B cell (primary cell): Measurements from ENCODE around the gene TM6SF1. TPM values are rescaled to one million over a fixed set of nuclear protein-coding genes. Genes with fewer than 3 reads are reported as not detected.

Experiments
- ATAC-seq: fragments of 200-7000 bp; cut with Tn5 transposase; one replicate; pipeline ENCODE4 v1.10.0; 2021; ENCODE audit warnings: low read depth, mild to moderate bottlenecking, moderate number of reproducible peaks, moderate library complexity
- CTCF ChIA-PET: fragments of 350-600 bp; sonication (Branson Sonifier 250); formaldehyde crosslinking; loops from one replicate; lab custom pipeline; 2021; ENCODE audit warnings: antibody characterized with exemption, inconsistent platforms; lab: Charles Lee
- POLR2A ChIA-PET: fragments of 350-600 bp; sonication (Branson Sonifier 250); formaldehyde crosslinking; loops from one replicate; lab custom pipeline; 2021; ENCODE audit warnings: antibody characterized with exemption; lab: Charles Lee
- DNase-seq: peaks from one replicate; pipeline ENCODE4 v3.0.0; 2013
- H2AFZ ChIP-seq: 2 replicates; pipeline ENCODE4 v1.6.1; 2012; ENCODE audit warnings: mild to moderate bottlenecking, low read depth, low read length; ENCODE audit not compliant: insufficient read depth, poor library complexity, severe bottlenecking
- H3K27ac ChIP-seq, 2 donors: 1 replicate in 1 of 2; 2 replicates in 1 of 2; pipeline ENCODE4 v1.5.1; 2012 to 2013; ENCODE audit warnings: low read length in 2 of 2, mild to moderate bottlenecking in 2 of 2, moderate library complexity in 1 of 2
- H3K27me3 ChIP-seq, 4 experiments: fragments of 200-600 bp in 1 of 4; sonication (generic) in 1 of 4; replicated peaks in 1 of 4; 1 replicate in 2 of 4; 2 replicates in 2 of 4; pipeline versions ENCODE4 v1.6.1 to v1.7.0; 2013 to 2016; ENCODE audit warnings: low read length in 3 of 4, mild to moderate bottlenecking in 2 of 4, mixed read lengths in 1 of 4, moderate library complexity in 1 of 4; ENCODE audit not compliant: insufficient read depth in 4 of 4, control insufficient read depth in 3 of 4; ENCODE audit errors: control extremely low read depth in 1 of 4
- H3K36me3 ChIP-seq, 2 experiments: replicated peaks in 1 of 2; 1 replicate in 1 of 2; 2 replicates in 1 of 2; pipeline versions ENCODE4 v1.6.1 to v1.7.1; 2013; ENCODE audit warnings: low read length in 1 of 2; ENCODE audit not compliant: insufficient read depth in 2 of 2, control insufficient read depth in 1 of 2; ENCODE audit errors: control extremely low read depth in 1 of 2, extremely low read depth in 1 of 2
- H3K4me1 ChIP-seq, 2 donors: fragments of 200-600 bp in 1 of 2; sonication (generic) in 1 of 2; 1 replicate in 1 of 2; 2 replicates in 1 of 2; pipeline versions ENCODE4 v1.5.1 to v1.6.1; 2013 to 2017; ENCODE audit warnings: low read length in 2 of 2; ENCODE audit not compliant: control insufficient read depth in 2 of 2, insufficient read depth in 2 of 2
- H3K4me2 ChIP-seq: replicated peaks from 2 replicates; pipeline ENCODE3; 2012; ENCODE audit warnings: mild to moderate bottlenecking, low read depth, low read length; ENCODE audit not compliant: poor library complexity, severe bottlenecking
- H3K4me3 ChIP-seq, 5 experiments: fragments of 200-600 bp in 1 of 5; sonication (generic) in 1 of 5; 1 replicate in 3 of 5; 2 replicates in 2 of 5; pipeline versions ENCODE4 v1.5.1 to v1.7.0; 2011 to 2016; ENCODE audit warnings: low read length in 4 of 5, mild to moderate bottlenecking in 4 of 5, low read depth in 2 of 5, control low read depth in 1 of 5, moderate library complexity in 1 of 5; ENCODE audit not compliant: insufficient read depth in 1 of 5; ENCODE audit errors: control extremely low read depth in 1 of 5, extremely low read depth in 1 of 5
- H3K79me2 ChIP-seq: fragments of 200-600 bp; sonication (generic); one replicate; pipeline ENCODE4 v1.6.0; 2016; ENCODE audit warnings: low read length; ENCODE audit not compliant: control insufficient read depth, insufficient read depth
- H3K9ac ChIP-seq: fragments of 200-600 bp; sonication (generic); 2 replicates; pipeline ENCODE4 v1.6.1; 2017; ENCODE audit warnings: mild to moderate bottlenecking, low read length, moderate library complexity
- H3K9me3 ChIP-seq, 3 donors: one replicate each; pipeline versions ENCODE4 v1.6.1 to v1.7.1; 2013; ENCODE audit warnings: low read length in 2 of 3; ENCODE audit not compliant: control insufficient read depth in 2 of 3, insufficient read depth in 1 of 3; ENCODE audit errors: control extremely low read depth in 1 of 3
- H4K20me1 ChIP-seq: 2 replicates; pipeline ENCODE4 v1.6.0; 2012; ENCODE audit warnings: mild to moderate bottlenecking, low read length; ENCODE audit not compliant: insufficient read depth, control insufficient read depth, poor library complexity, severe bottlenecking
- H3K27ac Mint-ChIP-seq: one replicate; pipeline ENCODE4 v1.8.0; 2021; ENCODE audit warnings: mixed read lengths
- H3K27me3 Mint-ChIP-seq: one replicate; pipeline ENCODE4 v1.8.0; 2021; ENCODE audit warnings: mixed read lengths
- H3K4me1 Mint-ChIP-seq: one replicate; pipeline ENCODE4 v1.8.0; 2021; ENCODE audit warnings: mixed read lengths
- H3K4me3 Mint-ChIP-seq: one replicate; pipeline ENCODE4 v1.8.0; 2021; ENCODE audit warnings: mixed read lengths
- H3K9me3 Mint-ChIP-seq: one replicate; pipeline ENCODE4 v1.8.0; 2022; ENCODE audit warnings: mixed read lengths; ENCODE audit not compliant: insufficient read depth
- EZH2 ChIP-seq: IDR thresholded peaks from 2 replicates; pipeline ENCODE4 v1.6.1; 2012; ENCODE audit warnings: borderline replicate concordance, low read depth, mild to moderate bottlenecking, moderate library complexity, low read length; ENCODE audit not compliant: insufficient read depth, poor library complexity, severe bottlenecking
- WGBS: methylation state at CpG from one replicate; pipeline ENCODE4 v1.1.5; 2013; ENCODE audit warnings: missing lambda C conversion rate; ENCODE audit not compliant: insufficient coverage; 5-methylcytosine and 5-hydroxymethylcytosine counted together
- intact Hi-C: fragments of 100-400 bp; cut with micrococcal nuclease; formaldehyde crosslinking; loops from one replicate; pipeline ENCODE4 v1.10.0; 2022
- polyA plus RNA-seq: library from polyadenylated mRNA; depleted of rRNA; stranded (reverse); fragments of >200 nt; gene quantifications from 2 replicates; pipeline ENCODE4 v1.2.3, GENCODE V29; 2012
- total RNA-seq, 2 donors: library from RNA; stranded (reverse); fragments of 120-200 nt in 1 of 2; gene quantifications; 1 replicate in 1 of 2; 2 replicates in 1 of 2; pipeline versions ENCODE4 v1.2.3 to v1.2.4, GENCODE V29; 2013 to 2022
- TF ChIP-seq, protein P1 (sequence below): fragments of 200-600 bp; IDR thresholded peaks from one replicate; pipeline ENCODE4 v1.8.0; 2022; ENCODE audit warnings: antibody characterized with exemption, mild to moderate bottlenecking

Gene TM6SF1
- total and polyA plus RNA-seq, 2 donors (not counting 1 experiment from before 2014, with no cell fraction given), result 1.1 to 1.6 TPM

GRCh38 chr15:83066734-83067637 lies 40.5 kb upstream of the TM6SF1 start, which contains the start of gene BTBD1:
Gene BTBD1 (minus strand): TSS chr15:83067252. CDS start chr15:83067151, 101 bp downstream.
- Histone ChIP-seq H3K9ac (peak within 1 kb of the TSS; percentile 85), H3K4me2 (peak within 1 kb of the TSS; percentile 90), H3K36me3 (peaks cover 2 to 5% of the 10 kb centered on the region in 2 experiments), H3K27me3 (no peaks in the 10 kb centered on the region), H3K9me3 (peaks cover 0 to 5% (median 3%) of the 10 kb centered on the region in 3 donors), H3K4me1 (peaks cover 39 to 41% of the 10 kb centered on the region in 2 donors), H3K27ac (peak within 1 kb of the TSS; percentile 31 to 84), H3K79me2 (peaks cover 50% of the 10 kb centered on the region), H3K4me3 (peak within 1 kb of the TSS; percentile 54 to 87 (median 83)), H2AFZ (peak within 1 kb of the TSS; percentile 90), H4K20me1 (peaks cover 34% of the 10 kb centered on the region)
- H3K4me3 Mint-ChIP-seq, result peak within 1 kb of the TSS; percentile 79
- peaks cover 10% of the 10 kb centered on the region for H3K4me1 Mint-ChIP-seq
- TF ChIP-seq, protein P1, sequence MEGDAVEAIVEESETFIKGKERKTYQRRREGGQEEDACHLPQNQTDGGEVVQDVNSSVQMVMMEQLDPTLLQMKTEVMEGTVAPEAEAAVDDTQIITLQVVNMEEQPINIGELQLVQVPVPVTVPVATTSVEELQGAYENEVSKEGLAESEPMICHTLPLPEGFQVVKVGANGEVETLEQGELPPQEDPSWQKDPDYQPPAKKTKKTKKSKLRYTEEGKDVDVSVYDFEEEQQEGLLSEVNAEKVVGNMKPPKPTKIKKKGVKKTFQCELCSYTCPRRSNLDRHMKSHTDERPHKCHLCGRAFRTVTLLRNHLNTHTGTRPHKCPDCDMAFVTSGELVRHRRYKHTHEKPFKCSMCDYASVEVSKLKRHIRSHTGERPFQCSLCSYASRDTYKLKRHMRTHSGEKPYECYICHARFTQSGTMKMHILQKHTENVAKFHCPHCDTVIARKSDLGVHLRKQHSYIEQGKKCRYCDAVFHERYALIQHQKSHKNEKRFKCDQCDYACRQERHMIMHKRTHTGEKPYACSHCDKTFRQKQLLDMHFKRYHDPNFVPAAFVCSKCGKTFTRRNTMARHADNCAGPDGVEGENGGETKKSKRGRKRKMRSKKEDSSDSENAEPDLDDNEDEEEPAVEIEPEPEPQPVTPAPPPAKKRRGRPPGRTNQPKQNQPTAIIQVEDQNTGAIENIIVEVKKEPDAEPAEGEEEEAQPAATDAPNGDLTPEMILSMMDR, result no peak
- TF ChIP-seq EZH2, result no peak
- DNase-seq, result peak; percentile 89
- H3K27ac Mint-ChIP-seq, result peak within 1 kb of the TSS; percentile 80
- ChIA-PET POLR2A (interaction anchor here (0.5 to 1.8 kb wide), 5 partner anchors 42 to 535 kb away, joined by 3 to 13 read pairs (median 4); partner anchors contain the start of genes C15orf40 and RPS17), CTCF (interaction anchor here (1.0 kb wide), 3 partner anchors 56 to 536 kb away, joined by 3 to 4 read pairs (median 3); partner anchors contain the start of genes C15orf40 and RPS17)
- no peaks in the 10 kb centered on the region for H3K9me3 Mint-ChIP-seq
- peak; percentile 93 for ATAC-seq
- no peaks in the 10 kb centered on the region for H3K27me3 Mint-ChIP-seq
- intact Hi-C loops, result loop anchor here (1.0 to 2.0 kb wide), 4 partner anchors 56 to 527 kb away; partner anchors contain the start of genes C15orf40, RPS17 and WHAMM
- WGBS, result under 1% methylated on average over 87 of the region's 90 CpGs
